GM12892 (cell line): ENCODE measurements around the gene BLVRB.

Experiments
- DNase-seq: peaks from one replicate; pipeline ENCODE4 v3.0.0; 2011; ENCODE audit not compliant: insufficient read length
- FAIRE-seq: peaks from 2 replicates; lab custom pipeline; 2011; peaks lifted over from hg19 to GRCh38; lab: Jason Lieb, UNC
- POLR2A ChIP-seq: IDR thresholded peaks from 2 replicates; pipeline ENCODE4 v1.6.1; 2011; ENCODE audit warnings: low read depth, low read length, control low read depth
- POLR2AphosphoS5 ChIP-seq: IDR thresholded peaks from 2 replicates; pipeline ENCODE4 v1.6.1; 2011; ENCODE audit warnings: low read depth, low read length, control low read depth
- TAF1 ChIP-seq: IDR thresholded peaks from 2 replicates; pipeline ENCODE4 v1.6.1; 2011; ENCODE audit warnings: low read depth, mild to moderate bottlenecking, control low read depth, low read length, borderline replicate concordance

The BLVRB gene

GRCh38 chr19:40424637-40425449 is 40.7 kb downstream of the BLVRB start:
- TF ChIP-seq TAF1 (no peak), POLR2AphosphoS5 (no peak), POLR2A (no peak)
- DNase-seq (no peak), FAIRE-seq (peak; percentile 60)

- no peak for FAIRE-seq
- TF ChIP-seq POLR2AphosphoS5 (no peak), POLR2A (no peak), TAF1 (no peak)
Observed at GRCh38 chr19:40423938-40424337, 41.6 kb downstream of the BLVRB start.

GRCh38 chr19:40422748-40423566 is 42.6 kb downstream of the BLVRB start:
- no peak for DNase-seq
- FAIRE-seq, result no peak
- TF ChIP-seq TAF1 (no peak), POLR2A (0 out of 2 replicates have a peak, but pooled peaks have one; percentile 13)

More at GRCh38 chr19:40423938-40424337, 41.6 kb downstream of the BLVRB start:
- no peak for DNase-seq

- FAIRE-seq, result no peak
- no peak for DNase-seq
- TF ChIP-seq POLR2A, result no peak
- no peak for TF ChIP-seq POLR2AphosphoS5
- TF ChIP-seq TAF1, result no peak
Observed at GRCh38 chr19:40421993-40422747, 43.4 kb downstream of the BLVRB start.

GRCh38 chr19:40420766-40421765 is 44.5 kb downstream of the BLVRB start:
- DNase-seq (peak; percentile 72), FAIRE-seq (peak; percentile 78)
- TF ChIP-seq POLR2AphosphoS5 (peak; percentile 76), POLR2A (peak; percentile 84; the same call in 1 of the 2 replicates), TAF1 (peak; percentile 40; the same call in 1 of the 2 replicates)

GRCh38 chr19:40420451-40420765 is 45.1 kb downstream of the BLVRB start:
- FAIRE-seq, result no peak
- no peak for DNase-seq
- TF ChIP-seq TAF1 (no peak), POLR2A (no peak), POLR2AphosphoS5 (no peak)

- TF ChIP-seq TAF1 (no peak), POLR2A (no peak), POLR2AphosphoS5 (no peak)
- FAIRE-seq, result no peak
- no peak for DNase-seq
Observed at GRCh38 chr19:40419780-40420179, 45.8 kb downstream of the BLVRB start.

- TF ChIP-seq POLR2A (no peak), POLR2AphosphoS5 (no peak), TAF1 (no peak)
- FAIRE-seq (no peak), DNase-seq (no peak)
Observed at GRCh38 chr19:40419066-40419612, 46.4 kb downstream of the BLVRB start.

- no peak for TF ChIP-seq TAF1
- no peak for TF ChIP-seq POLR2AphosphoS5
- no peak for TF ChIP-seq POLR2A
- no peak for DNase-seq
- no peak for FAIRE-seq
Observed at GRCh38 chr19:40418040-40418439, 47.5 kb downstream of the BLVRB start.

- DNase-seq (no peak), FAIRE-seq (no peak)
- TF ChIP-seq TAF1, result no peak
- TF ChIP-seq POLR2AphosphoS5, result no peak
- no peak for TF ChIP-seq POLR2A
Observed at GRCh38 chr19:40417643-40417981, 47.9 kb downstream of the BLVRB start.
